NCI-H748 treated with DMSO at 0.1 percent for 48 hours (cell line): ENCODE data around the gene TREM2.
"Not testable (repeated sequence)": the region's sequence is repeated elsewhere in the genome, so short reads cannot be mapped to it uniquely, and the experiment has no call there.

ENCODE experiments used
- DNase-seq: peaks from one replicate; lab custom pipeline; 2025; lab: John Stamatoyannopoulos, UW

TREM2 gene

DNA sequence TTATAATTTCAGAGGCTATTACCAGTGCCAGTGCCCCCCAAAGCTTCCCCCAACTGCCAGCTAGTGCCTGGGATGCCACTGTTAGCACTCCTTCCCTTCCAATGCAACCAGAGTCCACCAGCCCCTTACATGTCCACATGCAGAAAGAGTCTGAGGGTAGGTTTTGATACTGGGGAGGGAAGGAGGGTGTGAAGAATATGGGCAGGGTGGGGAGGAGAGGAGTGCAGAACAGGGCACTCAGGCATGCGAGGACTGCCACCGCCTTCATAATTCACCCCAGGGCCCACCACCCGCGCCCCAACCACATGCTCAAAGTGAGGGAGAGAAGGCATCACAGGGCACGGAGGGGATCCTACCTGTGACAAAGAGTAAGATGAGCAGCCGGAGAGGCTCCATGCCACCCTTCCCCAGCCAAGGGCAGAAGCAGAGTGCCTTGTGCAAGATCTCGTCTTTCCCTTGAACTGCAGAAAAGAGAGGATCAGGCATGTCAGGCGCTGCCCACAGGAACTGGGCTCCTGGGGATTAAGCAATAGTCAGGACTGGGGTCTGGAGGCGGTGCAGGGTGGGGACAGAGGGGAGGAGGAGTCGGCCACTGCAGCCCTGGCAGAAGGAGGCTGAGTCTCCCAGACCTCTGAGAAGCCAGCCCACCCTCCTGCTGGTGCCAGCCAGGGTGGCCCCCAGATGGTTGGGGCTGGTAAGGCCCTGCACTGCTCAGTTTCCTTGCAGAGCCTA is at the start of gene TREM2:
TREM2 (minus strand) TSS at position 430 of the 732 bp plus-strand sequence; CDS start at position 396, 34 bp downstream.
- no peak for DNase-seq

DNA sequence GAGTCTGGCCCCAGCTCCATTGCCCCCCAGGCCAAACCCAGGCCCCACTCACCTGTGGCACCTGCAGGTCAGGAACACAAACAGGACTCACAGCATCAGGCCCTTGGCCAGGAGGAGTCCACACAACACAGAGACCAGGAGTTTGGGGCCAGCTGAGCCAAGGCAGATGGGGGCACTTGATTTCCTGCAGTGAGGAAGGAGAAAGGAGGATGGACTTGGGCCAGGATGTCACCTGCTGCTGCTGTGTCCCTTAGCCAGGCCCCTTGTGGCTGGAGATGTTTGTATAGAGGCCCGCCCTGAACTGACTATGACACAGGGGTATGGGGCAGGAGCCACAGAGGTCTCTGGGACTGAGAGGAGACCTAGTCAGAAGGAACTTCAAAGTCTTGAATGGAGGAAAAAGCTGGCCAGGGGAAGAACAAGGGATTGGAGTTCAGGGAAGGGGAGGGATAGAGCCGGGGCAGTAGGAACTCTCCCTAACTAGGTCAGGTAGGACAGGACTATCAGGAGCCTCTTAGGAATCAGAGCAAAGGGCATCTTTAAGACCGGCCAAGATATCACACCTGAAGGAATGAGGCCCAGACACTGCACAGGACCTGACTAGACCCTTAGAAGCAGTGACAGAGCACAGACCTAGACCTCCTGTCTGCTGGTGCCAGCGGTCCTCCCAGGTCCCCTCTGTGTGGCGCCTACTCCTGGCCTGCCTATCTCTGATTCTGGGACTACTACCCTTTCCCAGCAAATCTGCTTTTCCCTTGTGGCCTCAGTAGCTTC is 46.8 kb upstream of the TREM2 start:
- DNase-seq: no peak

DNA sequence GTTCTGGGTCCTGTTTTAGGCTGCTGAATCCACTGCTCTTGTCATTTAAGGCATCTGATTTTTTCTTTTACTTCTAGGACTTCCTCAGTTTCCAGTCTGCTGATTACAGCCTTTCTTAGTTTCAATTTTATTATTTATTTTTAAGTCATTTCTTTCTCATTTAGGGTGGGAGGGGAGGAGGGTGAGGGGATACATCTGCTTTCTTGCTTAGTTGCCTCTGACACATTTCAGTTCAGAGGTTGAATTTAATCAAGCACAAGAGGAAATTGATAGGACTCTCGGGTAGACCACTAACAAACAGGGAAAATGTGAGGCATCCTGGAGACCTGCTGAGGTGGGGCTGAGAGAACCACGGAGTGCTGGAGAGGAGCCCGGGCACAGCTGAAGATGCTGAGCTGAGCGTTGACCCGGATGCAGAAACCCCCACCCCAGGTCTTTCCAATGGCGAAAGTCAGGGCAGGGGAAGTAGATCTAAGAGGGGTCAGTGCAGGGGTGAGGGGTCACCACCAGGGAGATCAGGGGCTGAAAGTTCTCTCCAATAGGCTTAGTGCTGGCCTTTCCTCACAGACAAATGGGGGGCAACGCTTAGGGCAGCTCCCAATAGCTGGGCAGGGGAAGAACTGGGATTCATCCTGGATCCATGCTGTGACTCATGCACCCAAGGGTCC is 45.7 kb upstream of the TREM2 start:
- DNase-seq: no peak

DNA sequence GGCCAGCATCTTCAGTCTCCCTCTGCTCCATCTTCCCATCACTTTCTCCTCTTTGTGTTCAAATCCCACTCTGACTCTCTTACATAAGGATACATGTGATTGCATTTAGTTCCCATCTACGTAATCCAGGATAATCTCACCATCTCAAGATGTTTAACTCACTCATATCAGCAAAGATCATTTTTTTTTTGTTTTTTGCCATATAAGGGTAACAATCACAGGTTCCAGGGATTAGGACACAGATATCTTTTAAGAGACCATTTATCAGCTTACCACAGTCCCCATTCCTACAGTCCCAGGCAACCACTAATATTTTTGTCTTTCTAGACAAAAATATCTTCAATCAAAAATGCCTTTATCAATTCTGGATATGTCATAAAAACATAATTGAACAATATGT is 41.2 kb upstream of the TREM2 start:
- no peak for DNase-seq

DNA sequence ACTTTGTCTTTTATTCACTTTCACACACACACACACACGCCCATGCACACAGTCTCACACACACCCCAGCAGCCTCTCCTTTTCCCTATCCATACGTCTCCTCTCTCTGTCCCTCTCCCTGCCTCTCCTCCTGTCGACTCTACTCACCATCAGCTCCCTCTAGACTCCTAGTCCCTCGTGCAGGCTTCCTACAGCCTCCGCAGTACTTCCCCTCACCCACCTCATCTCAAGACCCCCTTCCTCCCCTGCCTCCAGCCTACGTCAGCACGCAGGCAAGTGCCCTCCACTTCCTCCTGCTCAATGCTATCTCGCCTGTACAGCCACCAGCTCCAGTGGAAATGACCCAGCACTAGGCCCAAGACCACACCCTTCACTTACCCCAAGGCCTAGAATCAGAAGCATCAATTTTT is 38.9 kb upstream of the TREM2 start:
- DNase-seq: no peak

DNA sequence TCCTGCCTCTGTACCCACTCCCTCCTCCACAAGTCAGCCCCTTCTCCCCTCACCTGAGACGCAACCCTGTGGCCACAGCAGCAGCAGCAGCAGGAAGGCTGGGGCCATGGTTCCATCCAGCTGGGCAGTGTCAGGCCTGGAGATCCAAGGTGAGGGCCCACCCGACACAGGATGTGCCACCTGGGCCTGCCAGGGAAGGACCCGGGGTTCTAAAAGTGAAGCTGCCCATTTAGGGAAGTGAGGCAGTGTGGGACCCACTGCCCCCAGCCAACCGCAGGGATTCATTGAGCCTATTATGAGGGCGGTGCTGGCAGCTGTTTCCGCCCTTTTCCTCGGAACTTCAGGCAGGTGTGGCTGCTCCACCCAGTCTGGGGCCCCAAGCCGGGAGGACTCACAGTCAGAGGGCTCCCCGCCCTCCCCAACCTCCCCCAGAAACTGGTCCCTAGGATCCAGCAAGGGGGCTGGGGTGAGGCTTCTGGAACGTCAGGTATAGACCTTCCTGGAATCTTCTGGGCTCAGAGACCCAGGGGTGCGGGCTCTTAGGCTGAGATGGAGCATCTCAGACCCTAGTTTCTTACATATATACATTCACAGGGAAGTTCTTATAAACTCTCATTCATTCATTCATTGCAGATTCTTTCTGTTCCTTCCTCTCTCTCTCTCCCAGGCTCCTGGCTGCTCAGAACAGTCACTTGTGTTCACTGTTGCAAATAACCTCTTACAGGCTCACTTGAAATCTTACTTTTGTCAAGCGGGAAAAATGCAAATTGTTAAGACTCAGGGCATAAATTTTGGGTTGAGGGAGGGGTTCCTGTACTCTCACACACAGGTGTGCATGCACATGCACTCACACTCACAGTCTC is 38.2 kb upstream of the TREM2 start, which contains the start of gene TREML2:
TREML2 (minus strand) TSS at position 249 of the 863 bp plus-strand sequence; CDS start at position 108, 141 bp downstream.
- no peak for DNase-seq

- no peak for DNase-seq
Measured at GRCh38 chr6:41200296-41200900, 37.5 kb upstream of the TREM2 start.

- DNase-seq: no peak
Measured at GRCh38 chr6:41199552-41200246, 36.8 kb upstream of the TREM2 start.

DNA sequence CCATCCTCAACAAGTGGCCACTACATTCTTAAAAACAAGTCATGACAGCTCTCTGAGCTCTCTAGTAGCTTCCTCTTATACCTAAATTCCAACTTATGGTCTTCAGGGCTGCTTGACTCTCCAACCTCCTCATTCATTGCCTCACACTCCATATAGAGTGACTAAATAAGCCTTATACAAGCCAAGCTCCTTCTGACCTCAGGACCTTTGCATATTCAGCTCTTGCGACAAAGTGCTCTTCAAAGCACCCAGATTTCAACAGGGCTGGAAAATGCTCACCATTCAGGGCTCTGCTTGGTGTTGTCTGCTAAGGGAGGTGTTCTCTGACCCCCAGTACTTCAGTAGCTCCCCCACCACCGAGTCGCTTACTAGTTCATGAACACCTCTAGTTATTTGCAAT is 34.3 kb upstream of the TREM2 start:
- DNase-seq: no peak

- no peak for DNase-seq
Measured at GRCh38 chr6:41194386-41194785, 31.5 kb upstream of the TREM2 start.

GRCh38 chr6:41193884-41194283 is 31.0 kb upstream of the TREM2 start:
- no peak for DNase-seq

GRCh38 chr6:41193171-41193734 is 30.3 kb upstream of the TREM2 start:
- DNase-seq: no peak

GRCh38 chr6:41191569-41191968 is 28.7 kb upstream of the TREM2 start:
- no peak for DNase-seq

DNA sequence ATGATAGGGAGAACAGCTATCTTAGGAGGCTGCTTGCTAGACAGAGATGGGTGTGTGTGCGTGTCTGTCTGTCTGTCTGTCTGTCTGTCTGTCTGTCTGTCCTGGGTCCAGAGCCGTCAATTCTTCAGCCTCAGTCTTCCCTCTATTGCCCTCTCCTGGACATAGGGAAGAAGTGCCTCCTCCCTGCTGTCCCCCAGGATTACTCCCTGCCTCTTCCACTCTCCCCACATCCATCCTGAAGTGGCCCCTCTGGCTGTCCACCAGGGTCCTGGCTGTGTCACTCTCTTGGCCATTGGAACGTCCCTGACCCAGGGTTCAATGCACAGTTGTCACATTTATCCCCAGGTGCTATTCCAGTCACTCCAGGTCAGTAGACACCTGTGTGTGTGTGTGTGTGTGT is 27.9 kb upstream of the TREM2 start:
- DNase-seq: no peak

GRCh38 chr6:41189967-41190366 is 27.1 kb upstream of the TREM2 start:
- DNase-seq: no peak

- DNase-seq: not testable (repeated sequence)
Measured at GRCh38 chr6:41189046-41189445, 26.1 kb upstream of the TREM2 start.

- no peak for DNase-seq
Measured at GRCh38 chr6:41187924-41188886, 25.3 kb upstream of the TREM2 start.

- DNase-seq: no peak
Measured at GRCh38 chr6:41186031-41186562, 23.2 kb upstream of the TREM2 start.

DNA sequence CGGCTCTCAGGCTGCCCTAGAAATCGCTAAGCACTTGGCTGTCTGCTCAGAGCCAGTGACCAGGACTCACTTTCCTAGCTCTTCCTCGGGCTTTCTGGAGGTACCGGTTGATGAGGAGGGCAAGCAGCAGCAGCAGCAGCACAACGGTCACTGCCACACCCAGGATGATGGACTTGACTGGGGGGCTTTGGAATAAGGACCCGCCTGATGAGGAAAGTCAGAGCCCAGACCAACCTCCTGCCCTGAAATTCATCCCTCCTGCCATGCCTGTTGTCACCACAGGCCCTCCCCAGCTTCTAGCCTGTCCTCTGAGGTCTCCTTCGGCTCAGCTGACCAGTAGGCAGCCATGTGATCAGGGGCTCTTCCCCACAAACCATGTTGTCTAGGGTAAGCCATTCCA is 21.8 kb upstream of the TREM2 start:
- no peak for DNase-seq
